ENCODE data around the gene HLA-B.

Gene HLA-B

GRCh38 chr6:31351401-31352309 lies 5.3 kb downstream of the HLA-B start:
- DNase-seq, result no peak

GRCh38 chr6:31351033-31351380 lies 6.0 kb downstream of the HLA-B start:
- no peak for DNase-seq

GRCh38 chr6:31350196-31351032 lies 6.6 kb downstream of the HLA-B start:
- no peak for DNase-seq

GRCh38 chr6:31349301-31349700 lies 7.7 kb downstream of the HLA-B start:
- DNase-seq, result no peak

- DNase-seq, result no peak
Observed at GRCh38 chr6:31345026-31345730, 11.8 kb downstream of the HLA-B start.

- DNase-seq, result no peak
Observed at GRCh38 chr6:31340228-31340627, 16.8 kb downstream of the HLA-B start.

GRCh38 chr6:31339210-31339609 lies 17.8 kb downstream of the HLA-B start:
- DNase-seq, result no peak

- DNase-seq, result no peak
Observed at GRCh38 chr6:31336896-31337496, 20.0 kb downstream of the HLA-B start.

GRCh38 chr6:31332637-31333602 lies 24.1 kb downstream of the HLA-B start:
- no peak for DNase-seq

GRCh38 chr6:31328355-31328960 lies 28.5 kb downstream of the HLA-B start:
- DNase-seq, result no peak

- no peak for DNase-seq
Observed at GRCh38 chr6:31321820-31322219, 35.2 kb downstream of the HLA-B start.

- no peak for DNase-seq
Observed at GRCh38 chr6:31321005-31321707, 35.8 kb downstream of the HLA-B start.

- DNase-seq, result no peak
Observed at GRCh38 chr6:31317036-31317435, 39.9 kb downstream of the HLA-B start.

GRCh38 chr6:31309641-31310040 lies 47.3 kb downstream of the HLA-B start:
- DNase-seq, result no peak

GRCh38 chr6:31308845-31309175 lies 48.2 kb downstream of the HLA-B start:
- DNase-seq, result no peak

GRCh38 chr6:31308050-31308844 lies 48.7 kb downstream of the HLA-B start:
- DNase-seq, result no peak

- DNase-seq, result no peak
Observed at GRCh38 chr6:31307669-31308049, 49.3 kb downstream of the HLA-B start.

- no peak for DNase-seq
Observed at GRCh38 chr6:31305703-31306219, 51.2 kb downstream of the HLA-B start.

- DNase-seq, result no peak
Observed at GRCh38 chr6:31304683-31305082, 52.3 kb downstream of the HLA-B start.
